K562 treated with DMSO at 1 percent for 48 hours (cell line): ENCODE data around the gene LPAR1. TPM values are rescaled to one million over a fixed set of nuclear protein-coding genes. Genes with fewer than 3 reads are reported as not detected.

Experiments used
- total RNA-seq: library from RNA; unstranded; fragments of 300-600 nt; gene quantifications from 2 replicates; pipeline ENCODE4 v1.2.3, GENCODE V29; 2022; ENCODE audit warnings: low replicate concordance; ENCODE audit errors: extremely low read depth

The LPAR1 gene, protein sequence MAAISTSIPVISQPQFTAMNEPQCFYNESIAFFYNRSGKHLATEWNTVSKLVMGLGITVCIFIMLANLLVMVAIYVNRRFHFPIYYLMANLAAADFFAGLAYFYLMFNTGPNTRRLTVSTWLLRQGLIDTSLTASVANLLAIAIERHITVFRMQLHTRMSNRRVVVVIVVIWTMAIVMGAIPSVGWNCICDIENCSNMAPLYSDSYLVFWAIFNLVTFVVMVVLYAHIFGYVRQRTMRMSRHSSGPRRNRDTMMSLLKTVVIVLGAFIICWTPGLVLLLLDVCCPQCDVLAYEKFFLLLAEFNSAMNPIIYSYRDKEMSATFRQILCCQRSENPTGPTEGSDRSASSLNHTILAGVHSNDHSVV
- total RNA-seq, result not detected in 2 replicates

DNA sequence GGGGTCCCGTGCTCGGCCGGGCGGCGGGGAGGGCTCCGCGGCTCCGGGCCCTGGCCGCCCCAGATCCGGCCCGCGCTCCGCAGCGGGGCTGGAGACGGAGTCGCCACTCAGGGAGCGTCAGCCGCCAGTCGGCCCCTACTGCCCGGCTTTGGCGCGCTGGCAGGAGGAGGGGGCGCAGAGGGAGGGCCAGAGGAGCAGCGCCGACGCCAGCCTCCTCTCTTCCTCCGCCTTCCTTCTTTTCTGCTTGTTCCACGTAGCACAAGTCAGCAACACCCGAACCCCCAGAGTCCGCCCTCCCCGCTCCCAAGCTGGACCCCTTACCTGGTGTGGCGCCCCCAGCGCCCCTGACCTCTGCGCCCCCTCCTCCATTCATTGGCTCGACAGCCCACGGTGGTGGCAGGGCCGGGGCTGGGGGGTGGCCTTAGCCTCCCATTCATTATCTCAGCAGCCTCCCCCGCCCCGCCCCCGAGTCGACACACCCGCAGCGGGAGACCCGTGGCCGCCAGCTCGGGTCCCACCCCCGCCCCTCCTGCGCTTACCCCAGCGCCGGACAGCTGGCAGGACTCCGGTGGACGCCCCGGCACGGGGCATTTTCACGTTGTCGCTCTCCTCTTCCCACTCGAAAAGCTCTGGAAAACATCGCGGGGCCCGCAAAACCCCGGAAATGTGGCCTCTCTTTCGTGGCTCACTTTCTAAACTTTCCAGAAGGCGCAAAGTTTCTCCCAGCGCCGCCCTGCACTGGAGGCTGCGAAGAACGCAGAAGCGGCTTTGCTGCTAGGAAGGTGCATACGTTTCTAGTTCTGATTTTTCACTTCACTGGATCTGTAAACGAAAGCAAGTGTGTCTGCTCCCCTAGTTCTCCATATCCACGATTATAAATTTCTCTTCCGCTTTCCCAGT lies at the start of gene LPAR1:
LPAR1 (minus strand) TSS at position 140 of the 900 bp plus-strand sequence. CDS start 66,353 bp downstream, outside the sequence.

